Epithelial cell of esophagus (primary cell): ENCODE results near the gene RPE.
A peak's percentile ranks its signal among the peaks of the same experiment; 100 is the strongest.

Experiments used
- DNase-seq: peaks from one replicate; pipeline ENCODE4 v3.0.0; 2010; ENCODE audit warnings: low read depth
- H3K4me3 ChIP-seq: 2 replicates; pipeline ENCODE4 v1.5.1; 2011; ENCODE audit warnings: mild to moderate bottlenecking, low read length, control low read depth
- TF ChIP-seq, protein P1 (sequence below): IDR thresholded peaks from 2 replicates; pipeline ENCODE4 v1.5.1; 2011; ENCODE audit warnings: low read depth, mild to moderate bottlenecking, low read length, control low read depth, inconsistent platforms; ENCODE audit not compliant: insufficient read depth; ENCODE audit errors: missing control alignments

Gene RPE

DNA sequence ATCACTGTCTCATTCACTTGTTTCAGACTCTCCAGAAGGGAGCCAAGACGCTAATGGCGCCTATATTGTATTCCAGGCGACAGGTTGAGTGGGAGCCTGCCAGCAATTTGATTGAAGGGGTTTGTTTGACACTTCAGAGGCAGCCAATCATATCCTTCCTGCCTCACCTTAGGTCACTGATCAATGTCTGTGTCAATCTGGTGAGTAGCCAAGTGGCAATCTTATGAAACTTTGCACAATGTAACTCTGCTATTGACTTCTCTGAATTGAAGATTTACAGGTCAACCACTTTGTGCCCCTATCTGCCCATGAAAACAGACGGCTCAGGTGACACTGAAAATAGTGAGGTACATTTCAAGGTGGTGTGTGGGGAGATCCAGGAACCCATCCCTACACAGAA is 32.7 kb upstream of the RPE start:
- no peak overlapping the region for H3K4me3 ChIP-seq
- no peak for DNase-seq
- TF ChIP-seq, protein P1, sequence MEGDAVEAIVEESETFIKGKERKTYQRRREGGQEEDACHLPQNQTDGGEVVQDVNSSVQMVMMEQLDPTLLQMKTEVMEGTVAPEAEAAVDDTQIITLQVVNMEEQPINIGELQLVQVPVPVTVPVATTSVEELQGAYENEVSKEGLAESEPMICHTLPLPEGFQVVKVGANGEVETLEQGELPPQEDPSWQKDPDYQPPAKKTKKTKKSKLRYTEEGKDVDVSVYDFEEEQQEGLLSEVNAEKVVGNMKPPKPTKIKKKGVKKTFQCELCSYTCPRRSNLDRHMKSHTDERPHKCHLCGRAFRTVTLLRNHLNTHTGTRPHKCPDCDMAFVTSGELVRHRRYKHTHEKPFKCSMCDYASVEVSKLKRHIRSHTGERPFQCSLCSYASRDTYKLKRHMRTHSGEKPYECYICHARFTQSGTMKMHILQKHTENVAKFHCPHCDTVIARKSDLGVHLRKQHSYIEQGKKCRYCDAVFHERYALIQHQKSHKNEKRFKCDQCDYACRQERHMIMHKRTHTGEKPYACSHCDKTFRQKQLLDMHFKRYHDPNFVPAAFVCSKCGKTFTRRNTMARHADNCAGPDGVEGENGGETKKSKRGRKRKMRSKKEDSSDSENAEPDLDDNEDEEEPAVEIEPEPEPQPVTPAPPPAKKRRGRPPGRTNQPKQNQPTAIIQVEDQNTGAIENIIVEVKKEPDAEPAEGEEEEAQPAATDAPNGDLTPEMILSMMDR, result no peak

DNA sequence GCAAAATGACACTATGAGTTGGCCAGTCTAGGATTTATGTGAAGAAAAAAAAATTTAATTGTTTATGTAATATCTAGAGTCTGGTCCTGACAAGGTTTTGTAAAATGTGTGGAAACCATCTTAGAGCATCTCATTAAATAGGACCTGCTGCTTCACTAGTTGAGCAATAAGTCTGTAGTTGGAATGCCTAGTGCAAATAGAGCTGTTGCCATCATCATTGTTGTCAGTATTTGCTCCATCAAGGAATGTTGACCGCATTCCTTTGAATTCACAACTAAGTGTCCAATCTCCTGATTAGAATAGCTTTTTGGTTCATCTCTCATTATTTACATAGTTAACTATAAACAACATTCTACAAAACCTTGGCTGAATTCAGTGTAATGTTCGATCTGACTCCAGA is 32.2 kb upstream of the RPE start:
- no peak overlapping the region for H3K4me3 ChIP-seq
- TF ChIP-seq, protein P1, result no peak
- DNase-seq, result no peak

DNA sequence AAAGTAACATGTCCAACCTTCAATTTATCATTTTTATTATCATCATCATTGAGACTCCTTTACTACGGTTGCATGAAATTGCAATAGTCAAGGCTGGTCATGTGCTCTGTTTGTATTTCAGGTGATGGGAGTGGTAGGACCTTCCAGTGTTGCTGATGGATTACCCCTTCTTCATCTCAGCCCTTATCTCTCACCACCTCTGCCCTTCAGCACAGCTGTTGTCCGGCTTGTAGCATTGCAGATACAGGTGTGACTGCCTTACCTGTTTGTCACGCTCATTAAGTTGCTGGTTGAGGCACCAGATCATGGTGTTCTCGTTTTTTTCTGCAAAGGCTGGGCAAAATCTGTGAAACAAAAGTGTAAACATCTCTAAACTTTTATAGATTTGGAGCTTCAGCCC is 31.7 kb upstream of the RPE start:
- TF ChIP-seq, protein P1, result no peak
- no peak for DNase-seq

DNA sequence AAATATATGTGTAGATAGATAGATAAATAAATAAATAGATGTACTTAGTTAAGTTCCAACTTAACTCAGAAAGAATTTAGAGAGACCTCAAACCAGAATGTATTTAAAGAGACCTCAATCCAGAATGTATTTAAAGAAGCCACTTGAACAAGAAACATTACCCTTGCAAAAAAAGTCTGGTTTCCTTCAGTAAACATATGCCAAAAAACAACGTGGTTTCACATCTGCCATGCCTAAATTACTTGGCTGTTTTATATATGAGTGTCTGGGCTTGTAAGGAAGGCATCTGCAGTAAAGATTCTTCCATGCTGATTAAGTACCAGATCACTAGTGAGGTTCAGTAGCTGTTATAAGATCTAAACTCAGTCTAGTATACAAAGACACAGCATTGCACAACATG is 29.1 kb upstream of the RPE start:
- peak; percentile 24 for DNase-seq
- no peak overlapping the region for H3K4me3 ChIP-seq
- TF ChIP-seq, protein P1, result no peak

More for the DNA sequence above, 31.7 kb upstream of the RPE start:
- no peak overlapping the region for H3K4me3 ChIP-seq

DNA sequence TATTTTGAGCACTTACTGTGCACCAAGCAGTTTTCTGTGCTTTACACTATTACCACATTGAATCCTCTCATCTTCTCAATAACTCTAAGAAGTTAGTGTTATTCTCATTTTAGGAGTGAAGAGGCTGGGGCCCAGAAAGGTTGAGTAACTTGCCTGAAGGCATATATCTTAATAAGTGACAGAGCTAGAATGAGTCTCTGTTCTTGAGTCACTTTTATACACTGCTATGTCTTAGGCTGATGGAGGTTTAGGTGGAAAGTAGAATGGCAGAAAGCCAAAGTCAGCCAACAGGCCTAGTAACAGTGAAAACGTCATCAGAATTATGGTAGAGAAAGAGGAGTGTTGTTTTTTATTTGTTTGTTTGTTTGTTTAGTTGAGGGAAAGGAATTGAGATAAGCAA is 27.9 kb upstream of the RPE start:
- DNase-seq, result peak; percentile 76
- TF ChIP-seq, protein P1, result no peak
- no peak overlapping the region for H3K4me3 ChIP-seq

DNA sequence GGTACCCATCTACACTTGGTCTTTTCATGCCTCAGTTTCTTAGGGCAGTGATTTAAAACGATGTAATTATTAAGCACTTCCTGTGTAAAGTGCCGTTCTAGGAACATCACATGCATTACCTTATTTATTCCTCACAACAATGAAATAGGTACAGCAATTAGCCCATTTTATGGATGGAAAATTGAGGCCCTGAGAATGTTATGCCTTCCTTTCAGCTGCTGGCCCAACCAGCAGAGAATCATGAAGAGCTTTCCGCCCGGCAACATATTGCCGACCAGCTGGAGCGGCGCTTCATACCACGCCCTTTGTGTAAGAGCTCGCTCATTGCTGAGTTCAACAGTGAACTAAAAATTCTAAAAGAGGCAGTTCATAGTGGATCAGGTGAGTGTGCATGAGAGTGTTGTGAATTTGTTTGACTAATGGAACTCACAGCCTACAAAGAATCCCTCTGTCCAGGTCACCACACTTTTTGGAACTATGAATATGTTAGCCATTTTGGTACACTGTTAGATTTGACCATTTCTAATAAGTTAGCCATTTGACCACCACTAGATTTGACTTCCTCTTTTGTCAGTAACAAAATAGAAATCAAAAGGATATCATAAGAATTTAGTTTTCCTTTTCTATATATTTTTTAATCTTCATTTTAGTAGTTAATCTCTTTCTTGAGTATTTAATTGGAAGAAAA is 25.6 kb upstream of the RPE start:
- TF ChIP-seq, protein P1, result no peak
- no peak overlapping the region for H3K4me3 ChIP-seq
- DNase-seq, result no peak

DNA sequence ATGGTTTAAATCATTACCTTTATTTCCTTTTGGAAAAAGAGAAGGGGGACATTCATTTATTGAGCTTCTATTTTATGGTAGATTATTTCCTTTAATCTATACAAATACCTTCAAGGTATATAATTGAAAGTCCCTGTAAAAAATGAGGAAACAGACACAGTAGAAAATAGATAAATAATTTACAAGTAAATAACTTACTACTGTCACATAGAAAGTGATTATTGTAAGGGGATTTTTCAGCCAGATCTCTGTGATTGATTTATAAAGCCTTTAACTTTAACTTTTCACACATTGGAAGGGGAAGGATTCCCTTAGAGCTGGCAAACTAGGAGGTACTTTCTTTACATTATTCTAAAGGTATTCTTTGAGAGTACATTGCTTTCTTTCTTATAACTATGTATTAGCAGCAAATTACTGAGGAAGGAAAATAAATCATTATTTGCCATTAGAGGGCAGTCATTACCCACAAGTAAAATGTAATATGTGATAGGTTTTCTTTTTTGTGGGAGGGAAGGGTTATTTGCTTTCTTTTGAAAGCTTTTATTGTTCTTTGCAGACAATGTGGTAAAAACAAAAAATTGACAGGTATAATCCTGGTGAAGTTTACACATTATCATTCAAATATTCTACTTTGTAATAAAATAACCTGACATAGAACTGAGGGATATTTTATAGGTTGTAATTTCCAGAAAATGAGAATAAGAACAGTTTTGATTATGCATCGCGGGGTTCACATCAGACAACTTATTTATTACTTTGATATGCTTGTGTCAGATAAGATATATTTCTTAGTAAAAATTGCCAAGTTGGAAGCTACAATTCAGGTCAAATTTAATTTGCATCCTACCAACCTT is 24.8 kb upstream of the RPE start:
- DNase-seq, result peak; percentile 53
- TF ChIP-seq, protein P1, result peak; percentile 32
- no peak overlapping the region for H3K4me3 ChIP-seq
